ENCODE results near the gene NTNG1.
"Not testable (repeated sequence)": the region's sequence is repeated elsewhere in the genome, so short reads cannot be mapped to it uniquely, and the experiment has no call there.

NTNG1 gene

GRCh38 chr1:107187399-107187798, 46.6 kb downstream of the NTNG1 start:
- no peak overlapping the region for H3K4me3 ChIP-seq (ENCODE audit: low read depth, low read length)
- DNase-seq (ENCODE audit: low read depth): no peak

- H3K4me3 ChIP-seq (ENCODE audit: low read depth, low read length): no peak overlapping the region
- DNase-seq (ENCODE audit: low read depth): no peak
Measured at GRCh38 chr1:107188160-107188559, 47.3 kb downstream of the NTNG1 start.

GRCh38 chr1:107194380-107194779, 53.5 kb downstream of the NTNG1 start:
- DNase-seq (ENCODE audit: low read depth): no peak
- no peak overlapping the region for H3K4me3 ChIP-seq (ENCODE audit: low read depth, low read length)

GRCh38 chr1:107195476-107195875, 54.6 kb downstream of the NTNG1 start:
- H3K4me3 ChIP-seq (ENCODE audit: low read depth, low read length): no peak overlapping the region
- DNase-seq (ENCODE audit: low read depth): no peak

- H3K4me3 ChIP-seq (ENCODE audit: low read depth, low read length): no peak overlapping the region
- no peak for DNase-seq (ENCODE audit: low read depth)
Measured at GRCh38 chr1:107196973-107197562, 56.2 kb downstream of the NTNG1 start.

GRCh38 chr1:107198561-107198960, 57.7 kb downstream of the NTNG1 start:
- no peak overlapping the region for H3K4me3 ChIP-seq (ENCODE audit: low read depth, low read length)
- no peak for DNase-seq (ENCODE audit: low read depth)

GRCh38 chr1:107200631-107201030, 59.8 kb downstream of the NTNG1 start:
- DNase-seq (ENCODE audit: low read depth): no peak
- H3K4me3 ChIP-seq (ENCODE audit: low read depth, low read length): no peak overlapping the region

- H3K4me3 ChIP-seq (ENCODE audit: low read depth, low read length): no peak overlapping the region
- DNase-seq (ENCODE audit: low read depth): no peak
Measured at GRCh38 chr1:107202007-107202406, 61.2 kb downstream of the NTNG1 start.

- no peak for DNase-seq (ENCODE audit: low read depth)
Measured at GRCh38 chr1:107213225-107213624, 72.4 kb downstream of the NTNG1 start.

GRCh38 chr1:107220036-107220435, 79.2 kb downstream of the NTNG1 start:
- no peak for DNase-seq (ENCODE audit: low read depth)
- H3K4me3 ChIP-seq (ENCODE audit: low read depth, low read length): no peak overlapping the region

More at GRCh38 chr1:107213225-107213624, 72.4 kb downstream of the NTNG1 start:
- H3K4me3 ChIP-seq (ENCODE audit: low read depth, low read length): no peak overlapping the region

- DNase-seq (ENCODE audit: low read depth): no peak
Measured at GRCh38 chr1:107225706-107226105, 84.9 kb downstream of the NTNG1 start.

GRCh38 chr1:107228704-107229371, 88.0 kb downstream of the NTNG1 start:
- peak; percentile 13 for DNase-seq (ENCODE audit: low read depth)
- no peak overlapping the region for H3K4me3 ChIP-seq (ENCODE audit: low read depth, low read length)

More at GRCh38 chr1:107225706-107226105, 84.9 kb downstream of the NTNG1 start:
- H3K4me3 ChIP-seq (ENCODE audit: low read depth, low read length): no peak overlapping the region

GRCh38 chr1:107229711-107230110, 88.9 kb downstream of the NTNG1 start:
- no peak for DNase-seq (ENCODE audit: low read depth)
- no peak overlapping the region for H3K4me3 ChIP-seq (ENCODE audit: low read depth, low read length)

GRCh38 chr1:107230121-107230520, 89.3 kb downstream of the NTNG1 start:
- no peak for DNase-seq (ENCODE audit: low read depth)
- H3K4me3 ChIP-seq (ENCODE audit: low read depth, low read length): no peak overlapping the region

GRCh38 chr1:107231291-107231690, 90.5 kb downstream of the NTNG1 start:
- DNase-seq (ENCODE audit: low read depth): no peak

GRCh38 chr1:107232426-107232825, 91.6 kb downstream of the NTNG1 start:
- no peak for DNase-seq (ENCODE audit: low read depth)

More at GRCh38 chr1:107231291-107231690, 90.5 kb downstream of the NTNG1 start:
- H3K4me3 ChIP-seq (ENCODE audit: low read depth, low read length): no peak overlapping the region

GRCh38 chr1:107236760-107237159, 95.9 kb downstream of the NTNG1 start:
- not testable (repeated sequence) for H3K4me3 ChIP-seq (ENCODE audit: low read depth, low read length); DNase-seq (ENCODE audit: low read depth)

More at GRCh38 chr1:107232426-107232825, 91.6 kb downstream of the NTNG1 start:
- H3K4me3 ChIP-seq (ENCODE audit: low read depth, low read length): no peak overlapping the region

- no peak for DNase-seq (ENCODE audit: low read depth)
- no peak overlapping the region for H3K4me3 ChIP-seq (ENCODE audit: low read depth, low read length)
Measured at GRCh38 chr1:107243461-107243860, 102.6 kb downstream of the NTNG1 start.

- no peak overlapping the region for H3K4me3 ChIP-seq (ENCODE audit: low read depth, low read length)
Measured at GRCh38 chr1:107244709-107245500, 104.1 kb downstream of the NTNG1 start.

GRCh38 chr1:107246775-107247345, 106.0 kb downstream of the NTNG1 start:
- DNase-seq (ENCODE audit: low read depth): no peak
- no peak overlapping the region for H3K4me3 ChIP-seq (ENCODE audit: low read depth, low read length)

More at GRCh38 chr1:107244709-107245500, 104.1 kb downstream of the NTNG1 start:
- no peak for DNase-seq (ENCODE audit: low read depth)
